DOHH2 (cell line): Measurements from ENCODE around the gene SPART.
"Not testable (repeated sequence)": the region's sequence is repeated elsewhere in the genome, so short reads cannot be mapped to it uniquely, and the experiment has no call there.

Experiments
- H3F3A ChIP-seq: fragments of 200-600 bp; sonication (generic), shearing (Covaris generic); 2 replicates; pipeline ENCODE4 v1.6.0; 2016; ENCODE audit warnings: antibody characterized with exemption, mild to moderate bottlenecking; ENCODE audit not compliant: control insufficient read depth, insufficient read depth
- H3K27ac ChIP-seq: fragments of 200-600 bp; sonication (generic); 2 replicates; pipeline ENCODE4 v1.5.1; 2014; ENCODE audit warnings: low read depth, mild to moderate bottlenecking, low read length, moderate library complexity
- H3K27me3 ChIP-seq: fragments of 200-600 bp; sonication (generic); 2 replicates; pipeline ENCODE4 v1.6.1; 2014; ENCODE audit warnings: mild to moderate bottlenecking, low read length, mixed read lengths; ENCODE audit not compliant: control insufficient read depth
- H3K36me3 ChIP-seq: fragments of 200-600 bp; sonication (generic); 2 replicates; pipeline ENCODE4 v1.6.1; 2014; ENCODE audit warnings: mild to moderate bottlenecking, low read length, moderate library complexity, mixed read lengths; ENCODE audit not compliant: control insufficient read depth
- H3K4me1 ChIP-seq: fragments of 200-600 bp; sonication (generic); 2 replicates; pipeline ENCODE4 v1.6.1; 2014; ENCODE audit warnings: mild to moderate bottlenecking, low read length, mixed read lengths; ENCODE audit not compliant: control insufficient read depth
- H3K4me2 ChIP-seq: fragments of 200-600 bp; sonication (generic); 2 replicates; pipeline ENCODE4 v1.6.0; 2014; ENCODE audit warnings: mild to moderate bottlenecking, low read length, moderate library complexity
- H3K4me3 ChIP-seq: fragments of 200-600 bp; sonication (generic); 2 replicates; pipeline ENCODE4 v1.5.1; 2014; ENCODE audit warnings: mild to moderate bottlenecking, low read length, mixed read lengths
- H3K79me2 ChIP-seq: fragments of 200-600 bp; sonication (generic); 2 replicates; pipeline ENCODE4 v1.6.1; 2014; ENCODE audit warnings: mild to moderate bottlenecking, low read length, mixed read lengths; ENCODE audit not compliant: control insufficient read depth
- H3K9me2 ChIP-seq: fragments of 200-600 bp; sonication (generic); replicated peaks from 2 replicates; pipeline ENCODE4 v1.6.1; 2014; ENCODE audit warnings: mild to moderate bottlenecking, low read length, mixed read lengths; ENCODE audit not compliant: control insufficient read depth
- H3K9me3 ChIP-seq: fragments of 200-600 bp; sonication (generic); 2 replicates; pipeline ENCODE4 v1.6.1; 2014; ENCODE audit warnings: antibody characterized with exemption, low read length, mixed read lengths; ENCODE audit not compliant: control insufficient read depth, insufficient read depth
- H4K20me1 ChIP-seq: fragments of 200-600 bp; sonication (generic); 2 replicates; pipeline ENCODE4 v1.6.0; 2014; ENCODE audit warnings: low read depth, mild to moderate bottlenecking, antibody characterized with exemption, low read length, moderate library complexity; ENCODE audit not compliant: control insufficient read depth, insufficient read depth
- CTCF ChIP-seq: fragments of 200-600 bp; sonication (generic); IDR thresholded peaks from one replicate; pipeline ENCODE4 v1.5.1; 2014; ENCODE audit warnings: antibody characterized with exemption, mild to moderate bottlenecking, low read depth, low read length; ENCODE audit not compliant: poor library complexity, severe bottlenecking
- EZH2phosphoT487 ChIP-seq: fragments of 200-600 bp; sonication (generic); IDR thresholded peaks from 2 replicates; pipeline ENCODE4 v1.6.1; 2017; ENCODE audit warnings: borderline replicate concordance, mild to moderate bottlenecking, antibody characterized with exemption, low read length, moderate library complexity, mixed read lengths

Gene SPART

GRCh38 chr13:36323951-36324566 is 22.1 kb downstream of the SPART start:
- Histone ChIP-seq H3K27me3 (no peaks in the 10 kb centered on the region), H3F3A (no peaks in the 10 kb centered on the region), H4K20me1 (no peaks in the 10 kb centered on the region), H3K9me2 (no peaks in the 10 kb centered on the region), H3K27ac (no peak overlapping the region), H3K4me3 (no peak overlapping the region), H3K4me1 (no peaks in the 10 kb centered on the region), H3K4me2 (no peak overlapping the region), H3K9me3 (no peaks in the 10 kb centered on the region), H3K79me2 (no peaks in the 10 kb centered on the region), H3K36me3 (no peaks in the 10 kb centered on the region)
- TF ChIP-seq EZH2phosphoT487, result no peak
- no peak for TF ChIP-seq CTCF

GRCh38 chr13:36323408-36323807 is 22.8 kb downstream of the SPART start:
- no peaks in the 10 kb centered on the region for H3K36me3 ChIP-seq
- H3K9me2 ChIP-seq, result no peaks in the 10 kb centered on the region
- no peaks in the 10 kb centered on the region for H3K4me1 ChIP-seq
- TF ChIP-seq EZH2phosphoT487 (no peak), CTCF (no peak)
- no peaks in the 10 kb centered on the region for H3K79me2 ChIP-seq
- no peak overlapping the region for H3K4me2 ChIP-seq
- H3K9me3 ChIP-seq, result no peaks in the 10 kb centered on the region
- no peaks in the 10 kb centered on the region for H3K27me3 ChIP-seq
- H4K20me1 ChIP-seq, result no peaks in the 10 kb centered on the region
- H3K27ac ChIP-seq, result no peak overlapping the region
- H3K4me3 ChIP-seq, result no peak overlapping the region
- H3F3A ChIP-seq, result no peaks in the 10 kb centered on the region

- H3K27me3 ChIP-seq, H3K4me3 ChIP-seq, H3K36me3 ChIP-seq, H3K4me2 ChIP-seq, H3K9me2 ChIP-seq, H3K27ac ChIP-seq, H3K79me2 ChIP-seq, H3K4me1 ChIP-seq, H3K9me3 ChIP-seq, H4K20me1 ChIP-seq, H3F3A ChIP-seq: not testable (repeated sequence)
Measured at GRCh38 chr13:36319793-36320192, 26.4 kb downstream of the SPART start.

GRCh38 chr13:36313047-36313969 is 32.9 kb downstream of the SPART start:
- H3K4me1 ChIP-seq, result no peaks in the 10 kb centered on the region
- no peaks in the 10 kb centered on the region for H3K79me2 ChIP-seq
- no peaks in the 10 kb centered on the region for H3K9me2 ChIP-seq
- TF ChIP-seq CTCF (no peak), EZH2phosphoT487 (no peak)
- H4K20me1 ChIP-seq, result no peaks in the 10 kb centered on the region
- no peaks in the 10 kb centered on the region for H3K36me3 ChIP-seq
- H3K4me2 ChIP-seq, result no peak overlapping the region
- H3K4me3 ChIP-seq, result no peak overlapping the region
- no peak overlapping the region for H3K27ac ChIP-seq
- no peaks in the 10 kb centered on the region for H3K9me3 ChIP-seq
- H3K27me3 ChIP-seq, result no peaks in the 10 kb centered on the region
- no peaks in the 10 kb centered on the region for H3F3A ChIP-seq
